HG03139 (cell line): ENCODE measurements around the gene EFNB3.

Source experiments
- ATAC-seq: cut with Tn5 transposase; IDR thresholded peaks from one replicate; pipeline ENCODE4 v1.9.1; 2021; ENCODE audit not compliant: unreplicated experiment

The EFNB3 gene

GRCh38 chr17:7697828-7698588 lies 7.0 kb upstream of the EFNB3 start:
- ATAC-seq = no peak

DNA sequence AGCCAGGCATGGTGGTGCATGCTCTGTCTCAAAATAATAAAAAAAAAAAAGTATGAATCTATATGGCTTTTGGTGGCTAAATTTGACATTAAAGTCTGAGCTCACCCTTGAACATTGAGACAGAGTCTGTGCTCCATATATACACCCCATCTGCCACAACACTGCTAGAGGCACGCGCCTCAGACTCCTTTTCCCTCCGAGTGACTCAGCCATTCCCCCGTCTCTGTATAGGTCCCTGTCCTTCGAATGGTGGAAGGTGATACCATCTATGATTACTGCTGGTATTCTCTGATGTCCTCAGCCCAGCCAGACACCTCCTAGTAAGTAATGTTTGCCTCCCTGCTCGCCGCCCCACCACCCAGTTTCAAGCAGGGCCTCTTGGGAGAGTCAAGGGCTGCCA lies 4.5 kb upstream of the EFNB3 start:
- ATAC-seq = no peak

DNA sequence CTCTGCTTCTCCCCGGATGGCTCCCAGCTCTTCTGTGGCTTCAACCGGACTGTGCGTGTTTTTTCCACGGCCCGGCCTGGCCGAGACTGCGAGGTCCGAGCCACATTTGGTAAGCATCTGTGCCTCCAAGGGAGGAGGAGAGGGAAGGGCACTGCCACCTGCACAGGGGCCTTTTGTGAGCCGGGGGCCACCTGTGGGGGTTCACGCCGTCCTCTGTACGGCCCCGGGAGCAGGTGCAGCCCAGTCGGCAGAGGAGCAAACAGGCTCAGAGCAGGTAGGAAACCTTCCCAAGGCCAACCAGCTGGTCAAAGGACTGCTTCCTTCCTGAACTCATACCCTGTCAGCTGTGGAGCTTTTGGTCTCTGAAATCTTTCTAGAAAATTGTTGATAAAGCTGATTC lies 3.3 kb upstream of the EFNB3 start:
- no peak for ATAC-seq

- ATAC-seq = no peak
Measured at GRCh38 chr17:7702776-7703175, 2.2 kb upstream of the EFNB3 start.

DNA sequence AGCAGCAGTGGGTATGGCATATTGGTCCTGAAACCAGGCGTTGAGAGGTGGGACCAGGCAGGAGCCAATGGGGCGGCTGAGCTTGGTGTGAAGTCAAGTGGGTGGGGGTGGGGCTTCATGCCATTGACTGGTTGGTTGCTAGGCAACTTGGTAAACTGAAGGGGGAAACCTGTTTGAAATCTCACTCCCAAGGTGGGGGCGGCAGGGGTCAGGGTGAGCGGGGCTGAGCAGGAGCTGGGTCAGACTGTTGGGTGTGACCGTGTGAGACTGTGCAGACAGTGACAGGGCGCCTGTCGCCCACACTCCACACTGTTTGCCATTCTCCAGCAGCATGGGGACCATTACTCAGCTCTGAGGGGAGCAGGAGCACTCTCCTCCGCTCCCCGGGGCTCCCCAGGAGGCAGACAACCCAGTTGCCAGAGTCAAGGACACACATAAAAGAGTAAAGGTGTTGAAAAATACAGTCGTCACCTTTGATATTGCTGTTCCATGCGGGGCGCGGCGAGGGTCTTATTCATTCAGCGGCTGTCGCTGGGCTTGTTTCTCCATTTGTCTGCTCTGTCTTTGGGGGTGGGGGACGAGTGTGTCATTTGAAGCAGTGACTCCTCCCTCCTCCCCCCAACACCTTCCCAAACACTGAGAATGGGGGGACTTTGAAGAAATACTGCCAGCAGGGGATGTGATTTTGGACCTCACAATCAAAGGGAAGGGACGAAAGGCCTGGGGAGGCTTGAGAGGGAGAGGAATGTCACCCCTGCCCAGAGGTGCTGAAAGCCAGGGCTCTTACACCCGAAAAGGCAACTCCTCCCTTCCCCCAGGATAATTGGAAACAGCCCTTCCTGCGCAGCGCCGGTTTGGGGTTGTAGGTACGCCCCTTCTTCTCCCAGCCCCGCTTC lies 1.2 kb upstream of the EFNB3 start:
- no peak for ATAC-seq

- no peak for ATAC-seq
Measured at GRCh38 chr17:7705269-7706255, 560 bp downstream of the EFNB3 start.

GRCh38 chr17:7706631-7707354 lies 1.8 kb downstream of the EFNB3 start:
- ATAC-seq = no peak

DNA sequence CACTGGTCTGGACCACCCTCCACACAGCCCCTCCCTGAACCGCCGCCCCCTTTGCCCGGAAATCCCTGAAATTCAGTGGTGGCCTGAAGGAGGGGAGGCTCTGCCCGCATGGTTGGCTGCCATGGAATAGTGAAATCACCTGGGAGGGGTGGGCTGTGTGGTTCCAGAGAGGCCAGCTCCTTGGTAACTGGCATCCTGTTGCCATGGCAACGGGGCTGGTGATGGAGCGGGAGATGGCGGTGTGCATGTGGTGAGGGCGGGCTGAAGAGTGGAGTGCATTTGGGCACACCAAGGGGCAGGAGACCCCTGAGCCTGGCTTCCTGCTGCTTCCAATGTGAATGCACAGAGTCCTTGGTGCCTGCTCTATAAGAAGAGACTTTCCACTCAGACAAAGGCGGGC lies 2.4 kb downstream of the EFNB3 start:
- ATAC-seq = no peak

DNA sequence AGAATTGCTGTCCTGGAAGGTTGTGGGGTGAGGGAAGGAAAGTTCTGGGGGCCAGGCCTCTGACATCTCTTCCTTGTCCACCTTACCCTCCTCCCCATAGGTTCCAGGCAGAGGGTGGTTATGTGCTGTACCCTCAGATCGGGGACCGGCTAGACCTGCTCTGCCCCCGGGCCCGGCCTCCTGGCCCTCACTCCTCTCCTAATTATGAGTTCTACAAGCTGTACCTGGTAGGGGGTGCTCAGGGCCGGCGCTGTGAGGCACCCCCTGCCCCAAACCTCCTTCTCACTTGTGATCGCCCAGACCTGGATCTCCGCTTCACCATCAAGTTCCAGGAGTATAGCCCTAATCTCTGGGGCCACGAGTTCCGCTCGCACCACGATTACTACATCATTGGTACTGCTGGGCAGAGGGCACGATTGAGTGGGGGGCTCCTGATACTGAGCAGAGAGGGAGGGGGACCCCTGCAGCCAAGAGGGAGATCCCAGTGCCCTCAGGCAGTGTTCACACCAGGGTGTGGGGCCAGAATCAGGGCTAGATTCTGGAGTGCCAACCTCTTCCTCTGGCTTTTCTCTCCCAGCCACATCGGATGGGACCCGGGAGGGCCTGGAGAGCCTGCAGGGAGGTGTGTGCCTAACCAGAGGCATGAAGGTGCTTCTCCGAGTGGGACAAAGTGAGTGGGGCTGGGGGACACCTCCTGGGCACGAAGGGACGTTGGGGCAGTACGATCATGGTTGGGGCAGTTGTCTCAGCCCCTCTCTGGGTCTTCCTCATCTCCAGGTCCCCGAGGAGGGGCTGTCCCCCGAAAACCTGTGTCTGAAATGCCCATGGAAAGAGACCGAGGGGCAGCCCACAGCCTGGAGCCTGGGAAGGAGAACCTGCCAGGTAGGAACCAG lies 3.1 kb downstream of the EFNB3 start:
- no peak for ATAC-seq

GRCh38 chr17:7709031-7709430 lies 4.0 kb downstream of the EFNB3 start:
- no peak for ATAC-seq

DNA sequence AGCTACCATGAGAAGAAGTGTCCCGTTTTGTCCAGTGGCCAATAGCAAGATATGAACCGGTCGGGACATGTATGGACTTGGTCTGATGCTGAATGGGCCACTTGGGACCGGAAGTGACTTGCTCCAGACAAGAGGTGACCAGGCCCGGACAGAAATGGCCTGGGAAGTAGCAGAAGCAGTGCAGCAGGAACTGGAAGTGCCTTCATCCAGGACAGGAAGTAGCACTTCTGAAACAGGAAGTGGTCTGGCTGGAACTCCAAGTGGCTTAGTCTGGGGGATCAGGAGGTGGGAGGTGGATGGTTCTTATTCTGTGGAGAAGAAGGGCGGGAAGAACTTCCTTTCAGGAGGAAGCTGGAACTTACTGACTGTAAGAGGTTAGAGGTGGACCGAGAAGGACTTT lies 5.3 kb downstream of the EFNB3 start:
- no peak for ATAC-seq

DNA sequence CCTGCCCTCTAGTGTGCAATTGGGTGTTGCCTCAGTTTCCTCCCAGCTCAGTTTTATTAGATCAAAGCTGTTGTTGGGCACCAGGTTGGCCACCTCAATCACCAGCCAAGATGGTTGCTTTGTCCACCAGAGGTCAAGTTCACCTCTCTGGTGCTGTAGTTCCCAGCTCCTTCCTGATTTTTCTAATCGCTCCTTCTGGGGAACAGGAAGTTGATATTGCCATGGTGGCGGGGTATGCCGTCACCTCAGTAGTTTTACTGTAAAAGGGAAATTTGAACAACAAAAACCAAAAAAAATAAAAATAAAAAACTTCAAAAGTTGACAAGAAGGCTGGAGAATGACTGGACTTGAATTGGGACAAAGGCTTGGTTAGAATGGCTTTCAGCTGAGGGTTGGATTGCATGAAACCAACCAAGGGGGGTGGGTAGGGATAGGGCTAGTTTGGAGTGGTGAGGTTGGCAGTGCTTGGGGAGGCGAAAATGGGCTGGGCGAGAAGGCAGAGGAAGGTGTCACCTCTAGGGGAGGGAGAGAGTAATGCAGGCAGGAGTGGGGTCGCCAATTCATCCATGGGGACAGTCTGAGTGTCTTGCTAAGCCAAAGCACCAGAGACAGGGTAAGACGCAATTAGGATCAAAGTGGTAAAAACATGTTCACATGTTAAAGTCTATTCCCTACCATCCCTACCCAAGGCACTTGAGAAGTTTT lies 6.2 kb downstream of the EFNB3 start:
- ATAC-seq = no peak

DNA sequence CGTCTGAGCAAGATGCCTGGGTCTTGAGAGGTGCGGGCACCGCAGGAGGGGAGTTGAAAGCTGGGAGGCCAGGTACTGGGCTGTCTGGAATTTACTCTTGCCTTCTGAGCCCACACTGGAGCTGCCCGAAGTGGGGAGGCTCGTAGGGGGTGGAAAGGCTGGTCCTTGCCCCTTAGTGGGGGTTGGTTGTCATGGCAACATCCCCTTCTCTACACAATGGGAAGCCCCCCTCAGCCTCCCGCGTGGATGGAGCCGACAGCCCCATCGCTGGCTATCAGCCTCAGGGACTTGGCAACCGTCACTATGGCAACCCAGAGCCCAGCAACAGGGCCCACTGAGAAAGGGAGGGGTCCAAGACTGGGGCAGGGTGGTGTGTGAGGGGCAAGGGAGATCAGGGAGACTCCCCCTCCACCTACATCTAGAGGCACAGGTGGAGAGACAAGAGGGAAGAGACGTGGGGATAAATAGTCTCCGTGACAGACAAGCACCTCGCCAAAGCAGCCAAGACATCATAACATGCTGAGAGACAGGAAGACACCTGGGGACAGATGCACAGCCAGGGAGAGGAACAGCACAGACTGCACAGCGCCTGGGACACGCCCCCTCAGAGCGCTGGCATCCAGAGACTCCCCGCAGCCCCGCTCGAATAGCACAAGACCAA lies 7.2 kb downstream of the EFNB3 start:
- ATAC-seq = no peak

DNA sequence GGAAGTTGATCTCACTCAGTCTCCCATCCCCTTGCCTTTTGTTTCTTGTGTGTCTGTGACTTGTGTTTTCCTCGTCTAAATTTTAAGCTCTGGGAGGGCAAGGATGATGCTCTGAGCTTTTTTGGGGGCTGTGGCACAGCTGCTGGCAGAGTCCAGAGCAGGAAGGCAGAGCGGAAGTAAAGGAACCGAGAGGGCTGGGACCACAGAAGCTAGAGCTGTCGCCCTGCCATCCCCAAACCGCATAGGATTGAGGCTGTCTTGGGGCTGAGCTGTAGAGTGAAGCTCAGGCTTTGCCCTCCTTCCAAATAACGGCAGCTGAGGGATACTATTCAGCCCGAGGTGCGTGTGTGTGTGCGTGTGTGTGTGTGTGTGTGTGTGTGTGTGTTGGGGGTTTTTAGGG lies 8.8 kb downstream of the EFNB3 start:
- no peak for ATAC-seq

GRCh38 chr17:7714721-7715594 lies 10.0 kb downstream of the EFNB3 start:
- ATAC-seq = no peak

GRCh38 chr17:7715936-7716886 lies 11.2 kb downstream of the EFNB3 start:
- no peak for ATAC-seq
